Epithelial cell of prostate (primary cell): ENCODE results near the gene IRAK3.
A peak's percentile ranks its signal among the peaks of the same experiment; 100 is the strongest.
"Not testable (repeated sequence)": the region's sequence is repeated elsewhere in the genome, so short reads cannot be mapped to it uniquely, and the experiment has no call there.

Experiments
- DNase-seq: peaks from one replicate; pipeline ENCODE4 v3.0.0-alpha.2; 2011; ENCODE audit warnings: low read depth, low spot score
- H3K27ac ChIP-seq: fragments of 450-650 bp; 2 replicates; pipeline ENCODE4 v1.5.1; 2017; ENCODE audit warnings: mild to moderate bottlenecking

IRAK3 gene

GRCh38 chr12:66296176-66296683 is 107.2 kb downstream of the IRAK3 start:
- H3K27ac ChIP-seq: no peak overlapping the region
- DNase-seq: peak; percentile 24

- no peak overlapping the region for H3K27ac ChIP-seq
- DNase-seq: no peak
Measured at GRCh38 chr12:66297080-66297479, 108.1 kb downstream of the IRAK3 start.

GRCh38 chr12:66297923-66298322 is 108.9 kb downstream of the IRAK3 start:
- no peak for DNase-seq
- H3K27ac ChIP-seq: no peak overlapping the region

DNA sequence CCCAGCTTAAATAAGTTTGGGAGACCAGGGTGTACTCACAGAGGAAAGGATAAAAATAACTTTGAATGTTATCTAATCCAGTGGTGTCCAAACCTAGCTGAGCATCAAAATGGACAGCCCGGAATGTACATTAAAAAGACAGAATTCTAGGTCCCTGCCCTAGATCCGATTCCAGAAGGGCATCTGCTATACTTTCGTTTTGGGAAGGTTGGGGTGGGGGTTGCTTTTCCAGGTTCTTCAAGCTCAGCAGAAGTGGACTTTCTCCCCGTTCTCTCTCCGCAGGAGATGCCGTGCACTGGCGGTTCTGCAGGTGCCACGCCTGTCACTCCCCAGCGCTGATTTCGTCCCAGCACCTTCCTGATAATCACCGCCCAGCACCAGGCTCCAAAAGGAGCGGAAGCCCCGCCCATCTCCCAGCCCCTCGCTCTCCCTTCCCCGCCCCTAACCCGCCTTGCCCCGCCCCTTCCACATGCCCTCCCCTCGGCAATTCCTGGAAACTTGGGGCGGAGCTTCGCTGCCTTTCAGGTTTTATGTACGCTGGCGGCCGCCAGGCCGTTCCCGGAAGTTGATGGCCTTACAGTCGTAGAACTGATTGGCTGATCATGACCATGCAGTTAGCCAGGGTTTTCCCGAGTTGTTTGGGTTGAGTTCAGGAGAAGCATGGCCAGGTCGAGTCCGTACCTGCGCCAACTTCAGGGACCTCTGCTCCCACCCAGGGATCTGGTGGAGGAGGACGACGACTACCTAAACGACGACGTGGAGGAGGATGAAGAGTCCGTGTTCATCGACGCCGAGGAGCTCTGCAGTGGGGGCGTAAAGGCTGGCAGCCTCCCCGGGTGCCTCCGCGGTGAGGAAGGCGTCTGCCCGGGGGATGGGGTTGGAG is 113.2 kb downstream of the IRAK3 start, which contains the start of gene HELB:
Gene HELB (plus strand): TSS at position 550 of the 883 bp plus-strand sequence. CDS start 111 bp downstream, at position 661.
- peak; percentile 84 for DNase-seq
- peak within 1 kb of the TSS; percentile 50 for H3K27ac ChIP-seq

GRCh38 chr12:66302827-66303169 is 113.8 kb downstream of the IRAK3 start:
- H3K27ac ChIP-seq: peak overlapping the region; percentile 50

DNA sequence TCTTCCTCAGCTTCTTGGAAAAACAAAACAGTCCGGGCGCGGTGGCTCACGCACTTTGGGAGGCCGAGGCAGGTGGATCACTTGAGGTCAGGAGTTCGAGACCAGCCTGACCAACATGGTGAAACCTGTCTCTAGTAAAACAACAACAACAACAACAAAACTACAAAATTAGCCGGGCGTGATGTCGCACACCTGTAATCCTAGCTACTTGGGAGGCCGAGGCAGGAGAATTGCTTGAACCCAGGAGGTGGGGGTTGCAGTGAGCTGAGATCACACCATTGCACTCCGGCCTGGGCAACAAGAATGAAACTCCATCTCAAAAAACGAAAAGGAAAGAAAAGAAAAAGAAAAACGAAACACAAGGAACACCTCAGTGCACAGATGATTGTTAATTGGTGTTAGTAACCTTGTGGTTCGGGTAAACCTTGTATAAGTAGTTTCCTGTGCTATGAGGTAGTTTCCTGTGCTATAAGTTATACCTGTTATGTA is 114.3 kb downstream of the IRAK3 start:
- DNase-seq, H3K27ac ChIP-seq: not testable (repeated sequence)

More at GRCh38 chr12:66302827-66303169, 113.8 kb downstream of the IRAK3 start:
- DNase-seq: no peak
